Muscle of leg (tissue), 11 donors: ENCODE measurements around the gene LIX1. TPM values are rescaled to one million over a fixed set of nuclear protein-coding genes. Genes with fewer than 3 reads are reported as not detected.

Source experiments
- DNase-seq: peaks from one replicate; pipeline ENCODE4 v3.0.0; 2013
- H3K27ac ChIP-seq: one replicate; pipeline ENCODE4 v1.5.1; 2013; ENCODE audit warnings: mild to moderate bottlenecking, low read length, control low read depth
- H3K27me3 ChIP-seq: one replicate; pipeline ENCODE4 v1.6.1; 2013; ENCODE audit warnings: low read length; ENCODE audit not compliant: control insufficient read depth, insufficient read depth
- H3K36me3 ChIP-seq: one replicate; pipeline ENCODE4 v1.6.1; 2013; ENCODE audit warnings: low read length; ENCODE audit not compliant: control insufficient read depth, insufficient read depth
- H3K4me1 ChIP-seq: one replicate; pipeline ENCODE4 v1.6.1; 2013; ENCODE audit warnings: low read length; ENCODE audit not compliant: control insufficient read depth, insufficient read depth
- H3K4me3 ChIP-seq: one replicate; pipeline ENCODE4 v1.5.1; 2013; ENCODE audit warnings: low read length, control low read depth
- H3K9me3 ChIP-seq: replicated peaks from 2 replicates; pipeline ENCODE4 v1.6.1; 2013; ENCODE audit warnings: low read depth, low read length; ENCODE audit not compliant: control insufficient read depth
- WGBS: methylation state at CpG from one replicate; pipeline ENCODE4 v1.1.5; 2013; ENCODE audit warnings: missing lambda C conversion rate; ENCODE audit not compliant: insufficient coverage; 5-methylcytosine and 5-hydroxymethylcytosine counted together
- polyA plus RNA-seq, 8 donors: library from polyadenylated mRNA; unstranded; fragments of 120-200 nt; gene quantifications; one replicate each; pipeline versions ENCODE4 v1.2.1 to v1.2.3, GENCODE V29; 2013; ENCODE audit warnings: inconsistent platforms in 1 of 8, low replicate concordance in 1 of 8; ENCODE audit not compliant: insufficient read length in 8 of 8, insufficient read depth in 1 of 8
- total RNA-seq: library from RNA; stranded (reverse); fragments of 120-200 nt; gene quantifications from one replicate; pipeline ENCODE4 v1.2.4, GENCODE V29; 2013

The LIX1 gene
- total and polyA plus RNA-seq, 9 donors = 5.1 to 9.5 (median 6.7) TPM

DNA sequence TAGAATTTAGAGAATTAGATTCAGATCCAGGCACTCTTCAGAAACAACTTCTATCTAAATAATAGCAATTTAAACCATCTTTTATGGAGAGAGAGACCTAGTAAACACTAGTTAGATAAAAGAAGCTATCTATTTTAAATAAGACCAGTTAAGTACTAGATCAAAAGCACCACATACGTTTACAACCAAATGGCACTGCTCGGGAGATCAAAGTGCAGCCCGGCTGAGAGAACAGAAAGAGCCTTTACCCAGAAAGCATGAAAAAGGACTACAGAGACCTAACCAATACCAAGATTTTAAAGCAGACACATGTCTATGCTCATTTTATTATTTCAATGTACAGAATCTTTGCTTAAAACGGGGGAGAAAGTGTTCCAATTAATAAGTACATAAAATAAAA lies 30.8 kb downstream of the LIX1 start:
- Histone ChIP-seq H3K4me3 (no peak overlapping the region), H3K36me3 (no peaks in the 10 kb centered on the region), H3K27ac (no peak overlapping the region), H3K9me3 (no peaks in the 10 kb centered on the region), H3K4me1 (peaks cover 2% of the 10 kb centered on the region), H3K27me3 (no peaks in the 10 kb centered on the region)
- WGBS = no CpG with 5 or more reads among the region's 4 CpGs
- DNase-seq = no peak

- no peaks in the 10 kb centered on the region for H3K27me3 ChIP-seq
- H3K4me3 ChIP-seq = no peak overlapping the region
- H3K9me3 ChIP-seq = no peaks in the 10 kb centered on the region
- H3K36me3 ChIP-seq = no peaks in the 10 kb centered on the region
- no peak for DNase-seq
- H3K4me1 ChIP-seq = peaks cover 2% of the 10 kb centered on the region
- no CpG with 5 or more reads among the region's 5 CpGs for WGBS
- no peak overlapping the region for H3K27ac ChIP-seq
Observed at GRCh38 chr5:97111004-97111403, 31.4 kb downstream of the LIX1 start.

DNA sequence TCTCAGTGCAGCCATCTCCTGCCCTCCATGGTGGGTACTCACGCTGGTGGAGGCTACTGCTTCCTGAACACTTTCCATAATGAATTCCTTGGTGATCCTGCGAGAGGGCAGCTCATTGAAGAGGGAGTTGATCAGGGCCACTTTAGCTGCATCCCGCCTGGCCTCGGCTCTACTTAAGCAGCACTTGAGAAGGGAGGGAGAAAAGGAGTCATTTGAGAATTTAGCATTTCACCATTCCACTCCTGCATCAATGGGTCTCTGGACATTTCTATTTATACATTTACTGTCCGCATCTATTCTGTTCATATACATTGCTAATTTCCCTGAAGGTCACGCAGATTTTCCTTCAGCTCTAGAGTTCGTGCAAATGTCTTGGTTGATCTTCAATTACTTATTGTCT lies 35.1 kb downstream of the LIX1 start:
- H3K27me3 ChIP-seq = no peaks in the 10 kb centered on the region
- no peaks in the 10 kb centered on the region for H3K4me1 ChIP-seq
- no peak overlapping the region for H3K27ac ChIP-seq
- H3K4me3 ChIP-seq = no peak overlapping the region
- no peak for DNase-seq
- H3K36me3 ChIP-seq = no peaks in the 10 kb centered on the region
- H3K9me3 ChIP-seq = no peaks in the 10 kb centered on the region
- 40% methylated on average over 1 of the region's 7 CpGs for WGBS

- WGBS = 52% methylated on average over 2 of the region's 2 CpGs
- Histone ChIP-seq H3K4me1 (no peaks in the 10 kb centered on the region), H3K4me3 (no peak overlapping the region), H3K36me3 (no peaks in the 10 kb centered on the region), H3K27me3 (no peaks in the 10 kb centered on the region), H3K27ac (no peak overlapping the region), H3K9me3 (no peaks in the 10 kb centered on the region)
- DNase-seq = no peak
Observed at GRCh38 chr5:97106216-97106581, 36.2 kb downstream of the LIX1 start.

DNA sequence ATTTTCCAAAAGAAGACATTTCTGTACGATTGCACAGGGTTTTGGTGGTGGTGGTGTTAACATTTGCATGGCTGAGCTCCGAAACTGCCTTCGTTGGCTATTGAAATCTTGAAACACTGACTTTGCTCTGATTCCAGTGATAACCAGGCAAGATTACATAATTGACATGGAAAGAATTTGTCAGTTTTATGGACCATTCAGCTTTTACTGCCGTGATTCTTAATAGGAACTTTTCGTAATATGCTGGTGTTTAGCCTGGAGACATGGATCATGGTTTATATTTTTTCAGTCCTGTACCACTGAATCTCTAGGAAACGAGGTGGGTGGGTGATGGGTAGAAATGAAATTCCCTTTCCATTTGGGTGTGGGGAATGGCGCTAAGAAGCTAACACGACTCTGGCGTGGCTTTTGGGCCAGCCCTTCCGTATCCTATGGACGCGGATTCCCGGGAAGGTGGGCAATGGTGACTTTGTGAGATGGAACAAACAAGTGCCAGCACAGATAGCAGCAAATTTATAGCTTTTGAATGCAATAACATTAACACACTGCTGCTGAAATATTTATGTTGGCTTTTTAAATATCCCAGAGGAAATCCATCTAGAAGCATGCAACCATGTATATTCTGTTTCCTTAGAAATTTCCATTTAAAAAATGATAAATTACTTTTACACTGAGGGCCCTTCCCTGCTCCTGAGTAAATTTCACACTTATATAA lies 36.8 kb downstream of the LIX1 start:
- no peaks in the 10 kb centered on the region for H3K4me1 ChIP-seq
- H3K27ac ChIP-seq = no peak overlapping the region
- no peak for DNase-seq
- H3K36me3 ChIP-seq = no peaks in the 10 kb centered on the region
- WGBS = 82% methylated on average over 3 of the region's 13 CpGs
- no peak overlapping the region for H3K4me3 ChIP-seq
- H3K9me3 ChIP-seq = no peaks in the 10 kb centered on the region
- H3K27me3 ChIP-seq = no peaks in the 10 kb centered on the region

GRCh38 chr5:97102010-97102470 lies 40.4 kb downstream of the LIX1 start:
- no peaks in the 10 kb centered on the region for H3K4me1 ChIP-seq
- H3K4me3 ChIP-seq = no peak overlapping the region
- H3K27me3 ChIP-seq = no peaks in the 10 kb centered on the region
- H3K36me3 ChIP-seq = no peaks in the 10 kb centered on the region
- H3K27ac ChIP-seq = no peak overlapping the region
- no peaks in the 10 kb centered on the region for H3K9me3 ChIP-seq
- DNase-seq = no peak
- 70% methylated on average over 2 of the region's 8 CpGs for WGBS

- 82% methylated on average over 3 of the region's 6 CpGs for WGBS
- H3K4me3 ChIP-seq = no peak overlapping the region
- peaks cover under 1% of the 10 kb centered on the region for H3K4me1 ChIP-seq
- no peak overlapping the region for H3K27ac ChIP-seq
- H3K36me3 ChIP-seq = no peaks in the 10 kb centered on the region
- no peaks in the 10 kb centered on the region for H3K9me3 ChIP-seq
- no peak for DNase-seq
- no peaks in the 10 kb centered on the region for H3K27me3 ChIP-seq
Observed at GRCh38 chr5:97101189-97101910, 41.1 kb downstream of the LIX1 start.

DNA sequence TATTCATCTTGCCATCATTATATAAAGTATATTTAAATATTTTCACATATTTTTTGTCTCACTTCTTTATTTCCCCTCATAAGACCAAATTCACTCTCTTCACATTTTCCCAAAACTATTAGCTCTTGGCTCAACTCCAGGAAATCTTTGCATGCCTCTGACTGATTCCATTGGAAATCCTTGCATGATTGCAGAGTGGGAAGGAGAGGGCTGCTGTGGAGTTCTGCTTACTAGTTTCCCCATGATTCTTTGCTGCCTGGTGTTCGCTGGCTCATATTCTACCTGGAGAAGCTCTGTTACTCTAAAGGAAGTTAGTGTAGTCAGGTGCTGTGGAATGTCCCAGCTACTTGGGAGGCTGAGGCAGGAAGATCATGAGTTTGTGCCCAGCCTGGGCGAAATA lies 41.9 kb downstream of the LIX1 start:
- WGBS = no CpG with 5 or more reads among the region's 2 CpGs
- H3K27ac ChIP-seq = no peak overlapping the region
- H3K9me3 ChIP-seq = no peaks in the 10 kb centered on the region
- no peaks in the 10 kb centered on the region for H3K27me3 ChIP-seq
- DNase-seq = peak; percentile 56
- peaks cover 2% of the 10 kb centered on the region for H3K4me1 ChIP-seq
- no peaks in the 10 kb centered on the region for H3K36me3 ChIP-seq
- no peak overlapping the region for H3K4me3 ChIP-seq

GRCh38 chr5:97098922-97099321 lies 43.5 kb downstream of the LIX1 start:
- WGBS = 60% methylated on average over 1 of the region's 5 CpGs
- H3K36me3 ChIP-seq = no peaks in the 10 kb centered on the region
- H3K4me3 ChIP-seq = no peak overlapping the region
- H3K9me3 ChIP-seq = no peaks in the 10 kb centered on the region
- H3K4me1 ChIP-seq = peaks cover 2% of the 10 kb centered on the region
- no peak overlapping the region for H3K27ac ChIP-seq
- peak; percentile 37 for DNase-seq
- no peaks in the 10 kb centered on the region for H3K27me3 ChIP-seq

DNA sequence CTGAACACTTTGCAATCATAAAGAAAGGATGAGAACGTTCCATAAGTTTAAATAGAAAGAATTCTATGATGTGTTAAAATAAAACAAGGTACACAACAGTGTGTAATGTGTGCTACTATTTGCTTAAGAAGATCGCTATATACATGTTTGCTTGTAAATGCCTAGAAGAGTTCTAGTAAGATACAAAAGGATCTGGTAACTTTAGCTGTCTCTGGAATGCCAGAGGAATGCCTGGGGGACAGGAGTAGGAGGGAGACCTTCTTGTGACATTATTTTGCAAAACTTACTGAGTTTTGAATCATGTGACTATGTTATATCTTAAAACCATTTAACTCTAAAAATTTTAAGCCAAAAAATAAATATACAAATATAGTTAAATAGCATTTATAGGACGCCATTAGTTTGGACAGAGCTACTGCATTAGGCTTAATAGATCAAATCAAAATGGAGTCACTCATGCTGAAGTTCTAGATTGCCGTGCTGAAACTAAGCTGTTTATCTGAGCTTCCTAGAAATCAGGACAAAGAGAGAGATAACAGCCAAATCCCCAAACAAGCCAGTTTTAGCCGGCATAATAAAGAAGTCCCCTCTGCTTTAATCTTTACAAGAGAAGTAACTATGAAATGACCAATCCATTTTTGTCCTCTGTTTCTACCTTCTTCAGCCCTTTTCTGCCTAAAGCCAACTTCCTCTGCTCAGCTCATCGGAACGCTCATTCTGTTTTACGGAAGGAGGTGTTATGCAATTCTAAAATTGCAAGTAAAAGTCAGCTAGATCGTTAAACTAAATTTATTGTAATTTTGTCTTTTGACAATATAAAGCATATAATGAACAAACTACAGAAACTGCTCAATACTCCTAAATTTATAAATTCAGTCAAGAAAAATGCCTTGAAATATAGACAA lies 44.8 kb downstream of the LIX1 start:
- Histone ChIP-seq H3K9me3 (no peaks in the 10 kb centered on the region), H3K27me3 (no peaks in the 10 kb centered on the region), H3K4me3 (no peak overlapping the region), H3K36me3 (no peaks in the 10 kb centered on the region), H3K27ac (no peak overlapping the region), H3K4me1 (peaks cover 2% of the 10 kb centered on the region)
- WGBS = 89% methylated on average over 2 of the region's 9 CpGs
- DNase-seq = no peak
